ENCODE measurements around the gene UBA52. TPM values are rescaled to one million over a fixed set of nuclear protein-coding genes. Genes with fewer than 3 reads are reported as not detected.

UBA52 gene
- total and polyA plus RNA-seq, 2 of the 13 experiments (the other 11 are each of a cell fraction or from before 2014, with no cell fraction given) = 959 to 1,782 TPM

GRCh38 chr19:18612772-18613588, 41.3 kb downstream of the UBA52 start, which contains the start of gene TMEM59L (continued):
- no peak for TF ChIP-seq HNF1A (IDR thresholded peaks at IDR 0.05; ENCODE audit: low read depth)
- peak; percentile 3; the same call in 1 of the 2 replicates for TF ChIP-seq HNF1A (CRISPR knock-in tag; IDR thresholded peaks at IDR 0.05; ENCODE audit: borderline replicate concordance)
- TF ChIP-seq SNAI1 (CRISPR knock-in tag; IDR thresholded peaks at IDR 0.05; ENCODE audit: borderline replicate concordance) = no peak
- peak; percentile 15 for TF ChIP-seq MAX (IDR thresholded peaks at IDR 0.05)
- TF ChIP-seq DNMT1 (CRISPR knock-in tag; IDR thresholded peaks at IDR 0.05) = peak; percentile 70
- no peak for TF ChIP-seq ZNF343 (CRISPR knock-in tag; IDR thresholded peaks at IDR 0.05)
- TF ChIP-seq AGO2 (optimal IDR thresholded peaks at IDR 0.05; ENCODE audit: low read depth, low read length) = peak; percentile 33
- peak; percentile 57 for TF ChIP-seq ZNF687 (CRISPR knock-in tag; IDR thresholded peaks at IDR 0.05)
- TF ChIP-seq ZBTB33 (CRISPR knock-in tag; IDR thresholded peaks at IDR 0.05) = 0 out of 2 replicates have a peak, but pooled peaks have one; percentile 10
- peak; percentile 79; the same call in 1 of the 2 replicates for TF ChIP-seq CREB1 (IDR thresholded peaks at IDR 0.05)
- no peak for TF ChIP-seq CREB1 (CRISPR knock-in tag; IDR thresholded peaks at IDR 0.05)
- 0 out of 2 replicates have a peak, but pooled peaks have one; percentile 29 for TF ChIP-seq CHCHD3 (CRISPR knock-in tag; IDR thresholded peaks at IDR 0.05)
- 0 out of 2 replicates have a peak, but pooled peaks have one; percentile 16 for TF ChIP-seq ATF7 (IDR thresholded peaks at IDR 0.05)
- TF ChIP-seq ATF7 (CRISPR knock-in tag; IDR thresholded peaks at IDR 0.05) = 0 out of 2 replicates have a peak, but pooled peaks have one; percentile 25
- TF ChIP-seq ATF3 (CRISPR knock-in tag; IDR thresholded peaks at IDR 0.05) = peak; percentile 28; the same call in 1 of the 2 replicates
- TF ChIP-seq ZNF552 (CRISPR knock-in tag; IDR thresholded peaks at IDR 0.05; ENCODE audit: borderline replicate concordance) = no peak
